GM06990 (cell line): ENCODE results near the gene LMO7.
"Not testable (repeated sequence)": the region's sequence is repeated elsewhere in the genome, so short reads cannot be mapped to it uniquely, and the experiment has no call there.

Experiments used
- DNase-seq: peaks from one replicate; pipeline ENCODE4 v3.0.0-alpha.2; 2011; ENCODE audit not compliant: insufficient read length; ENCODE audit errors: extremely low read depth
- H3K27me3 ChIP-seq: replicated peaks from 2 replicates; pipeline ENCODE4 v1.6.0; 2011; ENCODE audit warnings: low read length; ENCODE audit not compliant: control insufficient read depth, insufficient read depth
- H3K36me3 ChIP-seq: 2 replicates; pipeline ENCODE4 v1.5.1; 2011; ENCODE audit warnings: low read length; ENCODE audit not compliant: control insufficient read depth, insufficient read depth
- H3K4me3 ChIP-seq: replicated peaks from 2 replicates; pipeline ENCODE4 v1.5.1; 2011; ENCODE audit warnings: low read depth, mild to moderate bottlenecking, control low read depth, low read length
- CTCF ChIP-seq: IDR thresholded peaks from 2 replicates; pipeline ENCODE4 v1.5.1; 2011; ENCODE audit warnings: low read length, control low read depth, mild to moderate bottlenecking, inconsistent platforms; ENCODE audit not compliant: insufficient read depth, poor library complexity, severe bottlenecking

The LMO7 gene

GRCh38 chr13:75790198-75790970 lies 154.3 kb downstream of the LMO7 start:
- no peaks in the 10 kb centered on the region for H3K27me3 ChIP-seq
- no peak overlapping the region for H3K4me3 ChIP-seq
- TF ChIP-seq CTCF: no peak
- H3K36me3 ChIP-seq: no peaks in the 10 kb centered on the region
- no peak for DNase-seq

- no peak for TF ChIP-seq CTCF
- Histone ChIP-seq H3K27me3 (no peaks in the 10 kb centered on the region), H3K4me3 (no peak overlapping the region), H3K36me3 (no peaks in the 10 kb centered on the region; the same call in 1 of the 2 replicates)
- DNase-seq: no peak
These were observed 156.5 kb downstream of the LMO7 start for GRCh38 chr13:75792526-75793187.

GRCh38 chr13:75793188-75793567 lies 157.0 kb downstream of the LMO7 start:
- not testable (repeated sequence) for DNase-seq, H3K27me3 ChIP-seq, H3K4me3 ChIP-seq, H3K36me3 ChIP-seq

- no peaks in the 10 kb centered on the region; the same call in 1 of the 2 replicates for H3K36me3 ChIP-seq
- no peaks in the 10 kb centered on the region for H3K27me3 ChIP-seq
- no peak overlapping the region for H3K4me3 ChIP-seq
- TF ChIP-seq CTCF: no peak
- no peak for DNase-seq
These were observed 158.5 kb downstream of the LMO7 start for GRCh38 chr13:75794663-75795062.

- Histone ChIP-seq H3K36me3 (no peaks in the 10 kb centered on the region; the same call in 1 of the 2 replicates), H3K27me3 (no peaks in the 10 kb centered on the region), H3K4me3 (no peak overlapping the region)
- DNase-seq: no peak
- TF ChIP-seq CTCF: no peak
These were observed 159.1 kb downstream of the LMO7 start for GRCh38 chr13:75795274-75795673.

- no peak for TF ChIP-seq CTCF
- H3K36me3 ChIP-seq: no peaks in the 10 kb centered on the region; the same call in none of the 2 replicates
- H3K27me3 ChIP-seq: no peaks in the 10 kb centered on the region
- H3K4me3 ChIP-seq: no peak overlapping the region
- no peak for DNase-seq
These were observed 160.7 kb downstream of the LMO7 start for GRCh38 chr13:75796825-75797224.
